GM21723 (cell line): ENCODE results near the gene SRRT.
"Not testable (repeated sequence)": the region's sequence is repeated elsewhere in the genome, so short reads cannot be mapped to it uniquely, and the experiment has no call there.

Experiments used
- ATAC-seq: cut with Tn5 transposase; IDR thresholded peaks from one replicate; pipeline ENCODE4 v1.9.1; 2021; ENCODE audit warnings: mild to moderate bottlenecking, moderate library complexity; ENCODE audit not compliant: unreplicated experiment

The SRRT gene

DNA sequence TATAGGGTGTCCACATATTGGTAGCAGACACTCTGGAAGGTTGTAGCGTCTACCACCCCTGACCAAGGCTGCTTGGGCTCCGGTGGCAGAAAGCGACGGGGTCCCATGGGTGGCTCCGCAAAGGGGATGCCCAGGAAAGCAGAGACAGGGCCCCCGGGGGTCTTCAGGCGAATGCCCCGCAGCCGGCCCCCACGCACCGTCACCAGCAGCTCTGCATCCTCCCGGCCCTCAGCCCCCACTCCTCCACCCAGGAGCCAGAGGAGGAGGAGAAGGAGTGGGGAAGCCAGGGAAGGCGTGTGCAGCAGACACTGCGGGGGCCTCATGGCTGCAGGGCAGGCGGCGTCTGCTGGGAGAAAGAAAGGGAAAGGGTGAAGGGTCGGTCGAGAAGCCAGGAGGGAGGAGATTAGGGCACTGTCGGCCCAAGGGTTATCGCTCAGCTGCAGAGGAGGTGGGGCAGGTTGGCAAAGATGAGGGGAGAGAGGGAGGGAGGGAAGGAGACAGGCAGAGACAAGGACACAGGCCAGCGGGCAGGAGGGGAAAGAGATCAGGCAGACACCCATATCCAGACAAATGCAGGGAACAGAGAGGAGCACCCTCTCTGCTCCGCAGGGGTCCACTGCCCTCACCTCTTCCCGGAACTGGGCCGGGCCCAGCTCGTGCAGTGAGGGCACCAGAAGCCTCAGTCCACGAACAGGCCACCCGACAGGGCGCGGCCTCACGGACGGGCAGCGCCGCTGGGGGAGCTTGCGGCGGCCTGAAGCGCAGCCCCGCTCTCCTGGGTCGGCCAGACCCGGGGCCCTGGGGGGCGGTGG is 19.2 kb downstream of the SRRT start:
- no peak for ATAC-seq

- no peak for ATAC-seq
Observed at GRCh38 chr7:100894860-100895700, 20.2 kb downstream of the SRRT start.

DNA sequence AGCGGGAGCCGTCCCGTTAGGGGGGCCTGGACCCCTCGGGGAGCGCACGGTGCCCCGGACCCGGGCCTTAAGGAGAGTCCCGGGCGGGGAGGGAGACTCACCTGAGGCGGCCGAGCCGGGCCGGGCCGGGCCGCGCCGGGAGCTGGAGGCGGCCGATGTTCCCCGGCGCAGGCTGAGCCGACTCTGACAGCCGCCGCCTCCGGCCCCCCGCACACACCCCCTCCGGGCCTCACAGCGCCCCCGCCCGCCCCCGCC is 20.7 kb downstream of the SRRT start, which contains the start of gene ACHE:
Gene ACHE, minus strand, starts transcription at position 188 of the 255 bp plus-strand sequence. CDS start 1,656 bp downstream, outside the sequence.
- ATAC-seq: no peak

DNA sequence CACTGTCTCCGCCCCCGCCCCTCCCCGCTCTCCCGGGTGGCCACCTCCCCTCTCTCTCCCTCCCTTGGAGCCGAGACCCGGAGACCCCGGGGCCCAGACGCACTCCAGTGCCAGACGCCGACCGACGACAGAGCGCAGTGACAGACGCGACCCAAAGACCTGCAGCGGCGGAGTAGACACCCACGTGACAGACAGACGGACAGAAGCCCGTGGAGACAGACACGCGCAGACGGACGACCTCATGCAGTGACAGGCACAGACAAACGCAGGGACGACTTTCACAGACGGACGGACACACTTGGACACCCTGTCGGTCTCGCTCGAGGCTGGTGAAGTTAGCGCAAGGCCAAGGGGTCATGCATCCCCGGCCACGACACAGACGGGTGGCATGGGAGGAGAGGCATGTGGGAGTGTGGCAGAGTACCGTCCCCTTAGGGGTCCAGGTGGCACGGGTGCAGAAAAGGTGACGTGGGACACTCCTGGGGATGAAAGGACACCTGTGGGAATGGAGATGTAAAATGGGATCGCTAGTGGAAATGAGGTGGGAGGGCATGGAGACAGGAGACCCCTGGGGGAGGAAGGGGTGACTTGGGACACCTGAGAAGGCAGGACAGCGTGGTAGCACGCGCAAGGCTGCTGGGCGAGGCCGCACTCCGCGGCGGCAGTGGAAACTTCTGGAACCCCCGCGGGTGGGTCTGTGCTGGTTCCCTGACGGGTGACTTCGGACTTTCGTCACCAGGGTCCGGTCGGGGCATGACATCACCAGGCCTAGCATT is 21.2 kb downstream of the SRRT start:
- no peak for ATAC-seq

- ATAC-seq: no peak
Observed at GRCh38 chr7:100896732-100897608, 22.1 kb downstream of the SRRT start.

DNA sequence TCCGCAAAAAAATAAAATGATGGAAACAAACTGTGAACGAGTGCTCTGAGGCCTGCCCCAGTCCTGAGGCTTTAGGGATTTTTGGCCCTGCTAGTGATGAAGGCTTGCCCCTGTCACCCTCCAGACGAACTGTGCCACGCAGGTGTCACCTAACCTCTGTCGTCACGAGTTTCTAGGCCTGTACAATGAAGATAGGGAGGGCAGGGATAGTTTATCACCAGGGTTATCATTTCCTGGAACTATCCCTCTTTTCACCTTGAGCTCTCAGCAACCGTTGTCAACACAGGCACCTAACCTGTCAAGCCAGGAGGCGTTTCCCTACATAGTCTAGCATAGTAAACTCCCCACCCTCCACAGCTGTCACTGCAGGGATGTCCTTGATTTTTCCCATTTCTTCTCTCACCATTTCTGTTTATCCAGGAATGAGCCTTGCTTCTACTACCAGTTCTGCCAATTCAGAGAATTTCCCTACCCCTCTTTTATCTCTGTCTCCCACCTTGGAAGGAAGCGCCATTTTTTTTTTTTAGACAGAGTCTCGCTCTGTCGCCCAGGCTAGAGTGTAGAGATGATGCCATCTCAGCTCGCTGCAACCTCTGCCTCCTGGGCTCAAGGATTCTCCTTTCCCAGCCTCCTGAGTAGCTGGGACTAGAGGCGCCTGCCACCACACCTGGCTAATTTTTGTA is 23.0 kb downstream of the SRRT start:
- ATAC-seq: no peak

GRCh38 chr7:100899432-100899831 is 24.5 kb downstream of the SRRT start:
- ATAC-seq: no peak

GRCh38 chr7:100900978-100901377 is 26.1 kb downstream of the SRRT start:
- no peak for ATAC-seq

- no peak for ATAC-seq
Observed at GRCh38 chr7:100901921-100902332, 27.0 kb downstream of the SRRT start.

DNA sequence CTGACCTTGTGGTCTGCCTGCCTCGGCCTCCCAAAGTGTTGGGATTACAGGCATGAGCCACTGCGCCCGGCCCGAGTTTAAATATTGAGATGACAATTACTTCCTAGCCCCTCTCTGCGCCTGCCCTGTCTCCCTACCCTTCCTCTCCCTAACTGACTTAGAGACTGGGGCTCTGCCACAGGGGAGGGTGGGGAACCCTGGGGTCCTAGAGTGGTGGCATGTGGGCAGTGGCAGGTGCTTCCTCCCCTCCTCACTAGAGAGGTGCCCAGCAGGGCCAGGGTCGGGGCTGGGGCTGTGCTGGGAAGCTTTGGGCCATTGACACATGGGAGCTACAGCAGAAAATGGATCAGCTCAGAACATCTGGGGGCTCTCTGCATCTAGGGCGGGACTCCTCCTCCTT is 27.7 kb downstream of the SRRT start:
- ATAC-seq: no peak

DNA sequence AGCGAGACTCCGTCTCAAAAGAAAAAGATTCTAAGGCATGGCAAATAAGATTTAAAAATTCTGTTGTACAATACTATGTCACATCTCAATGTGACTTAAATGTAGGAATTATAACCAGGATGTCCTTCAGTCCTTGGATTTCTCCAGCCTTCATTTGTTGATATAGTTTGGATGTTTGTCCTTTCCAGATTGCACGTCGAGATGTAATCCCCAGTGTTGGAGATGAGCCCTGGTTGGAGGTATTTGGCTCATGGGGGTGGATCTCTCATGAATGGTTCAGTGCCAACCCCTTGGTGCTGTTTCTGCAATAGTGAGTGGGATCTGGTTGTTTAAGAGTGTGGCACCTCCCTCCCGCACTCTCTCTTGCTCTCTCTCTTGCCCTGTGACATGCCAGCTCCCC is 33.6 kb downstream of the SRRT start:
- ATAC-seq: no peak

GRCh38 chr7:100910443-100910842 is 35.5 kb downstream of the SRRT start:
- ATAC-seq: not testable (repeated sequence)

DNA sequence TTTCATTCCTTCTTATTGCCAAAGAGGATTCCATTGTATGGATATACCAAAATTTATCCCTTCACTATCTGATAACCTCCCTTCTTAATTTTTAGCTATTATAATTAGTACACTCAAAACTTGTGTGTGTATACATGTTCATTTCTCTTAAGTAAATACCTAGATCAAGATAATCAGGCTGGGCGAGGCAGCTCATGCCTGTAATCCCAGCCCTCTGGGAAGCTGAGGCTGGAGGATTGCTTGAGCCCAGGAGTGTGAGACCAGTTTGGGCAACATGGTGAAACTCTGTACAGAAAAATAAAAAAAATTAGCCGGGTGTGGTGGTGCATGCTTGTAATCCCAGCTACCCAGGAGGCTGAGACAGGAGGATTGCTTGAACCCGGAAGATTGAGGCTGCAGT is 36.6 kb downstream of the SRRT start:
- no peak for ATAC-seq

DNA sequence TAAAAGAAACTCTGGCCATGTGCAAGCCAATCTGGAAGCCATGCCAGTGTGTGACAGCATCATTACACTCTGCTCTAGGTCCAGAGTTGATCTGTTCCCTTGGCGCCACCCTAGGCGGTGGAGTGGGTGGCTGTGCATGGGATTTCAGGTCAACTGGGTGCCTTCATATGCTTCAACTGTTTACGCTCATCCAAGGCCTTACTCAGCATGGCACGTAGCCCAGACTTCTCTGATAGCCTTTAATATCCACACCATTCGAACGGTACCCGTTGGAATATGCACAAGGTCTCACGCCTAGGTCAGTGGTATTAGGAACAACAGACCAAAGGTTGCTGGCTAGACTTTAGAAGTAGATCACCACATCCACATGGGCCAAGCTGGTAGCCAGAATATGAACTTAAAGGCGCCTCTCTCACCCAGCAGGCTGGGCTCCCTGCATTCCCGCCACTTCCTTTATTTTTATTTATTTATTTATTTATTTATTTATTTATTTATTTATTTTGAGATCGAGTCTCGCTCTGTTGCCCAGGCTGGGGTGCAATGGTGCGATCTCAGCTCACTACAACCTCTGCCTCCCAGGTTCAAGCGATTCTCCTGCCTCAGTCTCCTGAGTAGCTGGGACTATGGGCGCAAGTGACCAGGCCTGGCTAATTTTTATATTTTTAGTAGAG is 39.4 kb downstream of the SRRT start:
- no peak for ATAC-seq

DNA sequence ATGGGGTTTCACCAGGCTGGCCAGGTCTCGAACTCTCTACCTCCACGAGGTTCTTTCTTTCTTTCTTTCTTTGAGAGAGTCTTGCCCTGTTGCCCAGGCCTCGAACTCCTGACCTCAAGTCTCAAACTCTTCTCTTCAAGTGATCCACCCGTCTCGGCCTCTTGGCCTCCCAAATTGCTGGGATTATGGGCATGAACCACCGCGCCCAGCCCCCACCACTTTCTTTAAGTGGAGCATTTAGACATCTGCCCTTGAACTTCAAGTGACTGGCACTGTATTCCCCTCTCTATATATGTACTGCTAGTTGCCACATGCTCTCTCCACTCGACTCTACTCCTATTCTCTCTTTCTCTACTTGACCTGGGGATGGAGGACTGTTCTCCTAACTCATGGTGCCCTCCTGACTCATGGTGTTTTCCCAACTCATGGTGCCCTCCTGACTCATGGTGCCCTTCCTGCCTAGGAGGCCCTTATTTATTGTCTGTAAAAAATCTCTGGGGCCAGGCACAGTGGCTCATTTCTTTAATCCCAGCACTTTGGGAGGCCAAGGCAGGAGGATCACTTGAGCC is 40.1 kb downstream of the SRRT start:
- no peak for ATAC-seq

DNA sequence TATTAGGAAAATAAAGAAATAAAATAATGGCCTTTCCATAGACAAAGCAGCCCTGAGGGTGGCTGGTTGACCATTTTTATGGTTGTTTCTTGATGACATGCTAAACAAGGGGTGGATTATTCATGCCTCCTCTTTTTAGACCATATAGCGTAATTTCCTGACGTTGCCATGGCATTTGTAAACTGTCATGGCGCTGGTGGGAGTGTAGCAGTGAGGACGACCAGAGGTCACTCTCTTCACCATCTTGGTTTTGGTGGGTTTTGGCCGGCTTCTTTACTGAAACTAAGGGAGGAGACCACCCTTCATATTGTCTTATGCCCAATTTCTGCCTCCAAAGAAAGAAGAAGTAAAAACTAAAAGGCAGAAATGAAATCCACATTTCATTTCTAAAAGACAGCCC is 44.4 kb downstream of the SRRT start:
- not testable (repeated sequence) for ATAC-seq

DNA sequence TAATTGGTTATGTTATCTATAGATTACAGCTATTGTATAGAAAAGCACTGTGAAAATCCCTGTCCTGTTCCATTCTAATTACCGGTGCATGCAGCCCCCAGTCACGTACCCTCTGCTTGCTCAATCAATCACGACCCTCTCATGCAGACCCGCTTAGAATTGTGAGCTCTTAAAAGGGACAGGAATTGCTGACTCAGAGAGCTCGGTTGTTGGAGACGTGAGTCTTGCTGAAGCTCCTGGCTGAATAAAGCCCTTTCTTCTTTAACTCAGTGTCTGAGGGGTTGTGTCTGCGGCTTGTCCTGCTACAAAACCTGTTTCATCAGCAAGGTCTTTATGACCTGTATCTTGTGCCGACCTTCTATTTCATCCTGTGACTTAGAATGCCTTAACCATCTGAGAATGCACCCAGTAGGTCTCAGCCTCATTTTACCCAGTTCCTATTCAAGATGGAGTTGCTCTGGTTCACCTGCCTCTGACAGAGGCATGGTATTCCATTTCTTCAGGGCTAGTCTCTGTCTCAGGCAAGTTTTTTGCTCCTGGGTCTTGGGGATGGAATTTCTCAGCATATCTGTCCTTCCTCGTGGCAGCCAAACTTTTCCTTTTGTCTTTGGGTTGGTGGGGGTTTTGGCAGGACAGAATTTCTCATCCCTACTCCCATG is 45.0 kb downstream of the SRRT start:
- ATAC-seq: not testable (repeated sequence)

GRCh38 chr7:100921039-100921438 is 46.1 kb downstream of the SRRT start:
- no peak for ATAC-seq
